ENCODE measurements around the gene RIN3.

RIN3 gene

DNA sequence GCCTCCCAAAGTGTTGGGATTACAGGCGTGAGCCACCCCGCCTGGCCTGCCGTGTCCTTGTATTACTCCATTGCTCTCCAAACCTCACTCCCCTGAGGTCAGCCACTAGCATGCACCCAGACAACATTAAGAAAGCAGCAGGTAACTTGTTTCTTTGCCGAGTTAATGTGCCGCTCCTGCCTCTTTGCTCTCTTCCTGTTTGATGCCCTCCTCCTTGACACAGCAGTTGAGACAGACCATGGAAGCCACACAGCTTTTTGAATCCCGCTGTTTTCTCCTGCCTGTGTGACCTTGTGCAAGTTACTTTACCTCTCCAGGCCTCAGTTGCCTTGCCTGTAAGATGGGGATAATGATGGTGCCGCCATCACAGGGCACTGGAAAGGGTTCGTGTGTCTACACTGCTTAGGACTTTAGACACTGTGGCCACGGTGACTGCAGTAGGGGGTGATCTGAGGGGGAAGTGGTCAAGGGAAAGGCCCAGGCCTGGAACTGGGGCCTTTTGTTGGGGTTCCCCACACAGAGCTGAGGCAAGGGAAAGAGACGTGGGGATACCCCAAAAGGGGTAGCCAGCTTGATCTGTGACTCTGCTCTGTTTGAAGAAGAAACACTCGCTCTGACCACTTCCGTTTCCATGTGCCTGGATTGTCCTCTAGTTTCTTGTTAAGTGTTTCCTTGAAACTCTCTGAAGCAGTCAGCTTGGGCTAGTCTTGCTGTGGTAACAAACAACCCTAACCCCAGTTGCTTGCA lies 69.3 kb downstream of the RIN3 start:
- TF ChIP-seq, protein P1, sequence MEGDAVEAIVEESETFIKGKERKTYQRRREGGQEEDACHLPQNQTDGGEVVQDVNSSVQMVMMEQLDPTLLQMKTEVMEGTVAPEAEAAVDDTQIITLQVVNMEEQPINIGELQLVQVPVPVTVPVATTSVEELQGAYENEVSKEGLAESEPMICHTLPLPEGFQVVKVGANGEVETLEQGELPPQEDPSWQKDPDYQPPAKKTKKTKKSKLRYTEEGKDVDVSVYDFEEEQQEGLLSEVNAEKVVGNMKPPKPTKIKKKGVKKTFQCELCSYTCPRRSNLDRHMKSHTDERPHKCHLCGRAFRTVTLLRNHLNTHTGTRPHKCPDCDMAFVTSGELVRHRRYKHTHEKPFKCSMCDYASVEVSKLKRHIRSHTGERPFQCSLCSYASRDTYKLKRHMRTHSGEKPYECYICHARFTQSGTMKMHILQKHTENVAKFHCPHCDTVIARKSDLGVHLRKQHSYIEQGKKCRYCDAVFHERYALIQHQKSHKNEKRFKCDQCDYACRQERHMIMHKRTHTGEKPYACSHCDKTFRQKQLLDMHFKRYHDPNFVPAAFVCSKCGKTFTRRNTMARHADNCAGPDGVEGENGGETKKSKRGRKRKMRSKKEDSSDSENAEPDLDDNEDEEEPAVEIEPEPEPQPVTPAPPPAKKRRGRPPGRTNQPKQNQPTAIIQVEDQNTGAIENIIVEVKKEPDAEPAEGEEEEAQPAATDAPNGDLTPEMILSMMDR (IDR thresholded peaks at IDR 0.05), result no peak

DNA sequence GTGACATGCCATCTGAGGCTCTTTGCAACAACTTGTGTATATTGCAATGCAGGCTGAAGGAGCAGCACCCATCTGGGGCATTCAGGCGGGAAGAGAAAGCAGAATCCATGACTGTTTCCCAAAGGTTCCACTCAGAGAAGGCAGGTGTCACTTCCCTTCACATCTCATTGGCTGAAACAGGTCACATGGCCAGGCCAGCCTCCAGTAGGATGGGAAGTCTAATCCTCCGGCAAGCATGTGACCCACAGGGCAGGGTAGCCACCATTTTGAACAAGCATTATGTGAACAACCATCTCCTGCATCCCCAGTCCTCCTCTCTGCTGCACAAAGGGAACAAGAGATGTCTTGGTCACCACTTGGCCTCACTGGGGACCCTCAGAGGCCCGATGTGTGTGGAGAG lies 70.6 kb downstream of the RIN3 start:
- TF ChIP-seq, protein P1 (IDR thresholded peaks at IDR 0.05), result no peak

DNA sequence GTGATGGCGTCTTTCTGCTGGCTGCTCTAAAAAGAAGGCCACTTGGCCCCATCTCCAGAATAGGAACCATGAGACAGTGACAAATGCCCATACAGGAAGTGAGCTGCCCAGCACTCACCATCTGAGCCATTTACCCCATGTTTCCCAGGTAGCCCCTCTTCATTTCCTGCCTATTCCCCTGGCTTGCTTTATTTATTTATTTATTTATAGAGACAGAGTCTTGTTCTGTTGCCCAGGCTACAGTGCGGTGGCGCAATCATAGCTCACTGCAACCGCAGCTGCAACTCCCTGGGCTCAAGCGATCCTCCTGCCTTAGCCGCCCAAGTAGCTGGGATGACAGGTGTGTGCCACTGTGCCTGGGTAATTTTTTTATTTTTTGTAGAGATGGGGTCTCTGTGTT lies 71.2 kb downstream of the RIN3 start:
- TF ChIP-seq, protein P1 (IDR thresholded peaks at IDR 0.05), result no peak

DNA sequence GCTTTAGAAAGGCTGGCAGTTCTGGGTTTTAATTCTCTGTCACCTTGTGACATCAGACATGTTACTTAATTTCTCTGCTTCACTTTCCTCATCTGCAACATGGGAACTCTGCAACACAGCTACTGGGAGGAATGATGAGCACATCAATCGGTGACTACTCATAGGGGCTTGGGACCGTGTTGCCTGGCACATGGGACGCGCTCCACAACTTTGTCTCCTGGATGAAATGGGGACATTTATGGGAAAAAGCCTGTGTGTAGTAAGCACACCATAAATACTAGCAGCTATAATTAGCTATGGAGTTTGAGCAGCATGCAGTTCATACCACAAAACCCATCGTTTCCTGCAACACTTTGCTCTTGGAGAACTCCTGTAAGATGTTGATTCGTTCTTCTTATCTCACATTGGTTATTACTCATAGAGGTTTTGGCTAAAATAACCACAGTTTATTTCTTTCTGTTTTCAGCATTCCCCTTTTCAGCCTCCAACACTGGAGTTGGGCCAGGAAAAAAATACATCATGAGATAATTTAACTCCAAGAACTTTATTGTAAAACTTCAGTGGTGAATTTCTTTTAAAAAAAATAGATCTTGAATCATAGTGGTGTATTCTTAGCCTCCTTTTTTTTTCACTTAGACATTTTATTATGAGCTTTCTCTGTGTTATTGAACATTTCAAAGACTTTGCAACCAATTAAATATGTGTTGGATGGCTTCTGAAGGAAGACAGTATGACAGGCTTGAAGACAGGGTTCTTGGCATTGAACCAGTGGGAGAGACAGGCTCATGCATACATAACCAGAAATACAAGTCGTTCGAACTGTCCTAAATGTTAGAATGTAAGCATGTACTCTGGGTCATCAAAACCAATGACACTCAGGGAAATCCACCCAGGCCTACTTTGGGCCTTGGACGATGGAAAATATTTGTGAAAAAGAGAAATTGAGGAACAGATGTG lies 72.7 kb downstream of the RIN3 start:
- TF ChIP-seq, protein P1 (IDR thresholded peaks at IDR 0.05), result no peak

DNA sequence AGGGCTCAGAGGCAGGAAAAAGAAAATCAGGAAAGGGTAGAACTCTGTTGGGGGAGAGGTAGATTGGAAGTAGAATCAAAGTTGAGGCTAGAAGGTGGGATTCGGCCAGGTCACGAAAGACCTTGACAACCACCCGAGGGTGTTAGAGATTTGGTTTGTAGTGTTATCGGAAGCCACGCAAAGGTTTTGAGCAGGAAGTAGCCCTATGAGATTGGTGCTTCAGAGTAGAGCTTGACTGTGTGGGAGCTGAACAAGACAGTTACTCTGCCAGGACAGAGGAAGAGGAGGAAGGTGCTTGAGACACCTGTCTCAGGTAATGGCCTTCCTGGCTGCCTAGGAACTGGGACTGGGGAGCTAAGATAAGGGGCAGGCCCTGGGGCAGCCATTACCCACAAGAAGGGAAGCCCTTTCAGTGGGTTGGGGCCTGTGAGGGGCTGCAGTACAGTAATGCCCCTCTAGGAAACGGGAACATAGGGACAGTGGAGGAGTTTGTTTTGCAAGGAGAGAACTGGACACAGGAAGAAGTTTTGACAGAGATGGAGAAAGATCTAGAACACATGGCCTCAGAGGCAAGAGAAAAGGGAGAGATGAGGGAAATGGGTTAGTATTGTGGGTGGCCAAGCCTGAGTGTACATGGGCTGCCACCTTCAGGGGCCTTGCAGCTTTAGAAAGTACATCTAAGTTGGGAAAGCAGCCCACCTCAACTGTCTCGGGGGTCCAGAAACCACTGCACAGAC lies 73.5 kb downstream of the RIN3 start:
- TF ChIP-seq, protein P1 (IDR thresholded peaks at IDR 0.05), result no peak

DNA sequence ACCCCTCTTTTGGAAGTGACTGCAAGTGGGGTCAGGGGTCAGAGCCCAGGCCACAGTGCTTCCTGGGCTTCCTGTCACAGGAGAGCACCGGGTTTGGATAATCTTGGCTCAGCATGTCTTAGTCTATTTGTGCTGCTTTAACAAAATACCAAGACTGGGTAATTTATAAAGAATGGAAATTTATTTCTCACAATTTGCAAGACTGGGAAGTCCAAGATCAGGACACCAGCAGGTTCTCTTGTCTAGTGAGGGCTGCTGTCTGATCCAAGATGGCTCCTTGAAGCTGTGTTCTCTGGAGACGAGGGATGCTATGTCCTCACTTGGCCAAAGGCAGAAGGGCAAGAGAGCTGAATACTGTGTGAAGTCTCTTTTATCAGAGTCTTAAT lies 74.1 kb downstream of the RIN3 start:
- TF ChIP-seq, protein P1 (IDR thresholded peaks at IDR 0.05), result no peak

DNA sequence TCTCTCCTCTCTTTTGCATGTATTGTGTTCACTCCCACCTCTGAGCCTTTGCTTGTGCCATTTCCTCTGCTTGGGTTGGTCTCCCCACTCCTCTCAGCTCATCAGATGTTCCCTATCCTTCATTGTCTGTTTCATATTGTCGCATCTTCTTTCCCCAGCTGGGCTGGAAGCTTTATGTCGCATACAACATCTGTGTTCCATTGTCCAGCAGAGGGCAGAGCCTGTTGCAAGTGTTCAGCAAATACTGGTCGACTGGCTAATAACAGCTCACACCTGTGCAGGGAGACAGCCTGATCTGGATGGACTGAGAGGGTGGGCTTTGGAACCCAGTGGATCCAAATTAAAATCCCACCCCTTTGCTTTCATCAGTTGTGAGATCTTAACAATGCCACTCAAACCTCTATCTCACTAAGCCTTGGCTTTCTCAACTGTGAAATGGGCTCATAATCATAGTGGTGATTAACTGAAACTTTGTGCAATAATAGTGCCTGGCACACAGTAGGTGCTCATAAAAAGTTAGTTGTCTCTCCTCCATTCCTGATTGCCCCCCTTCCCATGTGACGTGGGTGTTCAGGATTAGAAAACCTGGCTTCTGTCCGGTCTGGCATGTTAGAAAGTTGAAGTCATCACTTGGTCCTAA lies 75.8 kb downstream of the RIN3 start:
- TF ChIP-seq, protein P1 (IDR thresholded peaks at IDR 0.05), result peak; percentile 62

Data from LNCAP (cell line).